Measurements from ENCODE around the gene EP300.
A peak's percentile ranks its signal among the peaks of the same experiment; 100 is the strongest.
"Not testable (repeated sequence)": the region's sequence is repeated elsewhere in the genome, so short reads cannot be mapped to it uniquely, and the experiment has no call there.

The EP300 gene

DNA sequence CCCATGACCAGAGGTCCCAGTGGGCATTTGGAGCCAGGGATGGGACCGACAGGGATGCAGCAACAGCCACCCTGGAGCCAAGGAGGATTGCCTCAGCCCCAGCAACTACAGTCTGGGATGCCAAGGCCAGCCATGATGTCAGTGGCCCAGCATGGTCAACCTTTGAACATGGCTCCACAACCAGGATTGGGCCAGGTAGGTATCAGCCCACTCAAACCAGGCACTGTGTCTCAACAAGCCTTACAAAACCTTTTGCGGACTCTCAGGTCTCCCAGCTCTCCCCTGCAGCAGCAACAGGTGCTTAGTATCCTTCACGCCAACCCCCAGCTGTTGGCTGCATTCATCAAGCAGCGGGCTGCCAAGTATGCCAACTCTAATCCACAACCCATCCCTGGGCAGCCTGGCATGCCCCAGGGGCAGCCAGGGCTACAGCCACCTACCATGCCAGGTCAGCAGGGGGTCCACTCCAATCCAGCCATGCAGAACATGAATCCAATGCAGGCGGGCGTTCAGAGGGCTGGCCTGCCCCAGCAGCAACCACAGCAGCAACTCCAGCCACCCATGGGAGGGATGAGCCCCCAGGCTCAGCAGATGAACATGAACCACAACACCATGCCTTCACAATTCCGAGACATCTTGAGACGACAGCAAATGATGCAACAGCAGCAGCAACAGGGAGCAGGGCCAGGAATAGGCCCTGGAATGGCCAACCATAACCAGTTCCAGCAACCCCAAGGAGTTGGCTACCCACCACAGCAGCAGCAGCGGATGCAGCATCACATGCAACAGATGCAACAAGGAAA, 85.4 kb downstream of the EP300 start:
- Histone ChIP-seq H3K36me3 (ENCODE audit: control insufficient read depth in 2 of 2, insufficient read depth in 2 of 2, low read length in 2 of 2) (peaks cover 45 to 70% of the 10 kb centered on the region in 2 donors), H3K4me3 (ENCODE audit: low read length in 2 of 2) (no peak overlapping the region), H3K9ac (ENCODE audit: low read depth in 1 of 2, low read length in 2 of 2) (no peak overlapping the region), H3K4me1 (ENCODE audit: control insufficient read depth in 2 of 2, insufficient read depth in 2 of 2, low read length in 2 of 2) (peaks cover 0 to 4% of the 10 kb centered on the region in 2 donors), H3K27me3 (ENCODE audit: control insufficient read depth in 2 of 2, insufficient read depth in 2 of 2, low read length in 2 of 2) (no peaks in the 10 kb centered on the region), H3K27ac (ENCODE audit: low read depth in 2 of 2, low read length in 2 of 2) (no peak overlapping the region), H3K9me3 (ENCODE audit: control insufficient read depth in 2 of 2, low read length in 2 of 2) (no peaks in the 10 kb centered on the region)

DNA sequence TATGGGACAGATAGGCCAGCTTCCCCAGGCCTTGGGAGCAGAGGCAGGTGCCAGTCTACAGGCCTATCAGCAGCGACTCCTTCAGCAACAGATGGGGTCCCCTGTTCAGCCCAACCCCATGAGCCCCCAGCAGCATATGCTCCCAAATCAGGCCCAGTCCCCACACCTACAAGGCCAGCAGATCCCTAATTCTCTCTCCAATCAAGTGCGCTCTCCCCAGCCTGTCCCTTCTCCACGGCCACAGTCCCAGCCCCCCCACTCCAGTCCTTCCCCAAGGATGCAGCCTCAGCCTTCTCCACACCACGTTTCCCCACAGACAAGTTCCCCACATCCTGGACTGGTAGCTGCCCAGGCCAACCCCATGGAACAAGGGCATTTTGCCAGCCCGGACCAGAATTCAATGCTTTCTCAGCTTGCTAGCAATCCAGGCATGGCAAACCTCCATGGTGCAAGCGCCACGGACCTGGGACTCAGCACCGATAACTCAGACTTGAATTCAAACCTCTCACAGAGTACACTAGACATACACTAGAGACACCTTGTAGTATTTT, 86.1 kb downstream of the EP300 start:
- H3K9me3 ChIP-seq (ENCODE audit: control insufficient read depth in 2 of 2, low read length in 2 of 2): no peaks in the 10 kb centered on the region
- H3K36me3 ChIP-seq (ENCODE audit: control insufficient read depth in 2 of 2, insufficient read depth in 2 of 2, low read length in 2 of 2): peaks cover 39 to 63% of the 10 kb centered on the region in 2 donors
- H3K27me3 ChIP-seq (ENCODE audit: control insufficient read depth in 2 of 2, insufficient read depth in 2 of 2, low read length in 2 of 2): no peaks in the 10 kb centered on the region
- peaks cover 0 to 4% of the 10 kb centered on the region in 2 donors for H3K4me1 ChIP-seq (ENCODE audit: control insufficient read depth in 2 of 2, insufficient read depth in 2 of 2, low read length in 2 of 2)
- no peak overlapping the region for H3K9ac ChIP-seq (ENCODE audit: low read depth in 1 of 2, low read length in 2 of 2)
- no peak overlapping the region for H3K4me3 ChIP-seq (ENCODE audit: low read length in 2 of 2)
- H3K27ac ChIP-seq (ENCODE audit: low read depth in 2 of 2, low read length in 2 of 2): no peak overlapping the region

DNA sequence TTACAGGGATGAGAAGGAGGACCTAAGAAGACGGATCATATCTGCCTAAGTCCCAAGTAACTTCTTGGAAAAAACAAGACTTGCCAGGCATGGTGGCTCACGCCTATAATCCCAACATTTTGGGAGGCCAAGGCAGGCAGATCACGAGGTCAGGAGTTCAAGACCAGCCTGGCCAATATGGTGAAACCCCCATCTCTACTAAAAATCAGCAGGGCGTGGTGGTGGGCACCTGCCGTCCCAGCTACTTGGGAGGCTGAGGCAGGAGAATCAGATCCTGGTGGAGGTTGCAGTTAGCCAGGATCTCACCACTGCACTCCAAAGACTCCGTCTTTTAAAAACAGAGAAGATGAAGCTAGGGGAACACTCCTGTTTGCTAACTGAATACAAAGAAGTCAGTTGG, 88.0 kb downstream of the EP300 start:
- H3K4me3 ChIP-seq (ENCODE audit: low read length in 2 of 2); H3K9me3 ChIP-seq (ENCODE audit: control insufficient read depth in 2 of 2, low read length in 2 of 2); H3K9ac ChIP-seq (ENCODE audit: low read depth in 1 of 2, low read length in 2 of 2); H3K27ac ChIP-seq (ENCODE audit: low read depth in 2 of 2, low read length in 2 of 2); H3K27me3 ChIP-seq (ENCODE audit: control insufficient read depth in 2 of 2, insufficient read depth in 2 of 2, low read length in 2 of 2); H3K4me1 ChIP-seq (ENCODE audit: control insufficient read depth in 2 of 2, insufficient read depth in 2 of 2, low read length in 2 of 2): not testable (repeated sequence)
- peaks cover 33 to 44% of the 10 kb centered on the region in 2 donors for H3K36me3 ChIP-seq (ENCODE audit: control insufficient read depth in 2 of 2, insufficient read depth in 2 of 2, low read length in 2 of 2)

DNA sequence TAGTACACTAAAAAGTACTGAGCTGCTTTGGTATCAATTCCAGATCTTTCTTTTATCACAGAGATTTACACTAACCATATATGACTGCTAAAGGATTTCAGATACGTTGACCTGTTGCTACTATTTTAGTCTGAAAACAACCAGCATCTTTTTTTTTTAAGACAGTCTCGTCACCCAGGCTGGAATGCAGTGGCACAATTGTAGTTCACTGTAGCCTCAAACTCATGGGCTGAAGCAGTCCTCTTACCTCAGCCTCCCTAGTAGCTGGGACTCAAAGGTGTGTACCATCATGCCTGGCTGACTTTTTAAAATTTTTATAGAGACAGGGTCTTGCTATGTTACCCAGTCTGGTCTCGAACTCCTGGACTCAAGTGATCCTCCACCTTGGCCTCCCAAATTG, 88.5 kb downstream of the EP300 start:
- Histone ChIP-seq H3K27ac (ENCODE audit: low read depth in 2 of 2, low read length in 2 of 2) (no peak overlapping the region), H3K4me1 (ENCODE audit: control insufficient read depth in 2 of 2, insufficient read depth in 2 of 2, low read length in 2 of 2) (peaks cover 0 to 4% of the 10 kb centered on the region in 2 donors), H3K36me3 (ENCODE audit: control insufficient read depth in 2 of 2, insufficient read depth in 2 of 2, low read length in 2 of 2) (peaks cover 30 to 38% of the 10 kb centered on the region in 2 donors), H3K27me3 (ENCODE audit: control insufficient read depth in 2 of 2, insufficient read depth in 2 of 2, low read length in 2 of 2) (no peaks in the 10 kb centered on the region), H3K4me3 (ENCODE audit: low read length in 2 of 2) (no peak overlapping the region), H3K9ac (ENCODE audit: low read depth in 1 of 2, low read length in 2 of 2) (no peak overlapping the region), H3K9me3 (ENCODE audit: control insufficient read depth in 2 of 2, low read length in 2 of 2) (no peaks in the 10 kb centered on the region)

DNA sequence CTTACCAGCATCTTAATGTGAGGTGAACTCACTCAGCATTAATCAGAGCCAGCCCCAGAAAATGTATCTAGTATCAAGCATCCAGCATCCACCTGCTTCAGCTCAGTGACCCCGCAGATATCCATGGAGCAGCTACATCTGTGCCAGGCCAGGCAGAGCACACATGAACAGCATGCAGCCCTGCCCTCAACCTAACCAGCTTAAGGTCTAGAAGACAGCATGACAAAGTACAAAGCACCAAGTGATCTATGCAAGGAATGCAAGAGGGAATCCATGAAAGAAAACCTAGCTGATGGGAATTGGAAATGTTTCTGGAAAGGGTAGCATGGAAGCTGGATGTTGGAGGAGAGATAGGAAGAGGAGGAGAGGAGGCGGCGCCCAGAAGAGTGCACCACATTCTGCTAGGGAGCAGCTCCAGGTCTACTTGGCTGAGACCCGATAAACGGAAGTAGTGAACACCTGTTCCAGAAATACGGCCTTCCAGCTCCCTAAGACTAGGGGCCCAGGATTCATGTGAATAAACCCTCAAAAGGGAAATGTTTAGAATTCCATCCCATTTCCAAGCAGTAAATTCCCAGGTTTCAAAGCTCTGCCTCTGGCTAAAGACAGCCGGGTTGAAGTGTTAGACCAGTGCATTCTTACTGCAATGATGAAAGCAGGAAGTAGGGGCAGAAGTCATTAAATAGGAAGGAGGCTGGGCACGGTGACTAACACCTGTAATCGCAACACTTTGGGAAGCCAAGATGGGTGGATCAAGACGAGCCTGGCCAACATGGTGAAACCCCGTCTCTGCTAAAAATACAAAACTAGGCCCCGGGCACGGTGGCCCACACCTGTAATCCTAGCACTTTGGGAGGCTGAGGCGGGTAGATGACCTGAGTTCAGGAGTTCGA, 89.2 kb downstream of the EP300 start:
- Histone ChIP-seq H3K4me3 (ENCODE audit: low read length in 2 of 2) (peak overlapping the region in 1 of 2 donors; percentile 31), H3K9ac (ENCODE audit: low read depth in 1 of 2, low read length in 2 of 2) (no peak overlapping the region), H3K27ac (ENCODE audit: low read depth in 2 of 2, low read length in 2 of 2) (peak overlapping the region; percentile 19), H3K9me3 (ENCODE audit: control insufficient read depth in 2 of 2, low read length in 2 of 2) (no peaks in the 10 kb centered on the region), H3K36me3 (ENCODE audit: control insufficient read depth in 2 of 2, insufficient read depth in 2 of 2, low read length in 2 of 2) (peaks cover 23 to 32% of the 10 kb centered on the region in 2 donors), H3K4me1 (ENCODE audit: control insufficient read depth in 2 of 2, insufficient read depth in 2 of 2, low read length in 2 of 2) (peaks cover 0 to 4% of the 10 kb centered on the region in 2 donors), H3K27me3 (ENCODE audit: control insufficient read depth in 2 of 2, insufficient read depth in 2 of 2, low read length in 2 of 2) (no peaks in the 10 kb centered on the region)

DNA sequence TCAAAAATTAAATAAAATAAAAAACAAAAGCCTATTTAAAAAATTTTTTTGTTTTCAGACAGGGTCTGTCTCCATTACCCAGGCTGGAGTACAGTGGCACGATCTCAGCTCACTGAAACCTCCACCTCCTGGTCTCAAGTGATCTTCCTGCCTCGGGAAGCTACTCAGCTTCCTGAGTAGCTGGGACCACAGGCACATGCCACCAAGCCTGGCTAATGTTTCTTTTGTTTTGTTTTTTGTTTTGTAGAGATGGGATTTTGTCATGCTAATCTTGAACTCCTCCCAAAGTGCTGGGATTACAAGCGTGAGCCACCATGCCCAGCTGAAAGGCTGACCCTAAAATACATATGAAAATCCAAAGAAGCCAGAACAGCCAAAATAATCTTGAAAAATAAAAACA, 92.3 kb downstream of the EP300 start:
- Histone ChIP-seq H3K27me3 (ENCODE audit: control insufficient read depth in 2 of 2, insufficient read depth in 2 of 2, low read length in 2 of 2) (no peaks in the 10 kb centered on the region), H3K27ac (ENCODE audit: low read depth in 2 of 2, low read length in 2 of 2) (no peak overlapping the region), H3K4me1 (ENCODE audit: control insufficient read depth in 2 of 2, insufficient read depth in 2 of 2, low read length in 2 of 2) (peaks cover 0 to 4% of the 10 kb centered on the region in 2 donors), H3K9ac (ENCODE audit: low read depth in 1 of 2, low read length in 2 of 2) (no peak overlapping the region), H3K4me3 (ENCODE audit: low read length in 2 of 2) (no peak overlapping the region), H3K9me3 (ENCODE audit: control insufficient read depth in 2 of 2, low read length in 2 of 2) (no peaks in the 10 kb centered on the region), H3K36me3 (ENCODE audit: control insufficient read depth in 2 of 2, insufficient read depth in 2 of 2, low read length in 2 of 2) (peaks cover 0 to 6% of the 10 kb centered on the region in 2 donors)

DNA sequence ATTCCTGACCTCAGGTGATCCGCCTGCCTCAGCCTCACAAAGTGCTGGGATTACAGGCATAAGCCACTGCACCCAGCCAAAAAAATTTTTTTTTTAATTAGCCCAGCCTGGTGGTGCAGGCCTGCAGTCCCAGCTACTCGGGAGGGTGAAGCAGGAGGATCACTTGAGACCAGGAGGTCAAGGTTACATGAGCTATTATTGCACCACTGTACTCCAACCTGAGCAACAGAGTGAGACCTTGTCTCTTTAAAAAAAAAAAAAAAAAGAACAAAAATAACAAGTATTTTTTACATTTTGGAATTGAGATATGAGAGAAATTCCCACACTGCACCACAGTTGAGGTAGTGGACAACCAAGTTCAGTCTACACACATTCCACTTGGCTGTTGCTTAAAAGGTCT, 99.1 kb downstream of the EP300 start:
- Histone ChIP-seq H3K9me3 (ENCODE audit: control insufficient read depth in 2 of 2, low read length in 2 of 2) (no peaks in the 10 kb centered on the region), H3K4me1 (ENCODE audit: control insufficient read depth in 2 of 2, insufficient read depth in 2 of 2, low read length in 2 of 2) (peaks cover 0 to under 1% of the 10 kb centered on the region in 2 donors), H3K36me3 (ENCODE audit: control insufficient read depth in 2 of 2, insufficient read depth in 2 of 2, low read length in 2 of 2) (no peaks in the 10 kb centered on the region), H3K27me3 (ENCODE audit: control insufficient read depth in 2 of 2, insufficient read depth in 2 of 2, low read length in 2 of 2) (no peaks in the 10 kb centered on the region), H3K27ac (ENCODE audit: low read depth in 2 of 2, low read length in 2 of 2) (no peak overlapping the region), H3K4me3 (ENCODE audit: low read length in 2 of 2) (no peak overlapping the region), H3K9ac (ENCODE audit: low read depth in 1 of 2, low read length in 2 of 2) (no peak overlapping the region)

DNA sequence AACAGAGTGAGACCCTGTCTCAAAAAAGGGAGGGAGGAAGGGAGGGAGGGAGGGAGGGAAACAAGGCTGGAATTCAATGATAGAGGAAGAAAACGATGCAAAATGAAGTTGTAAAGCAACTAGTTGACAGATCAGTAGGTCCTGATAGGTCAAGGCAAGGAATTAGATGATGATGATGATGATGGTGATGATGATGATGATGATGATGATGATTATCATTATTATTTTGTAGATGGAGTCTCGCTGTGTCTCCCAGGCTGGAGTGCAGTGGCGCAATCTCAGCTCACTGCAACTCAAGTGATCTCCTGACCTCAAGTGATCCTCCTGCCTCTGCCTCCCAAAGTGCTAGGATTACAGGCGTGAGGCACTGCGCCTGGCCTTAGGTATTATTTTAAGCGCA, 101.4 kb downstream of the EP300 start:
- Histone ChIP-seq H3K4me1 (ENCODE audit: control insufficient read depth in 2 of 2, insufficient read depth in 2 of 2, low read length in 2 of 2) (peaks cover 15 to 16% of the 10 kb centered on the region in 2 donors), H3K9ac (ENCODE audit: low read depth in 1 of 2, low read length in 2 of 2) (no peak overlapping the region), H3K4me3 (ENCODE audit: low read length in 2 of 2) (no peak overlapping the region), H3K27me3 (ENCODE audit: control insufficient read depth in 2 of 2, insufficient read depth in 2 of 2, low read length in 2 of 2) (no peaks in the 10 kb centered on the region), H3K27ac (ENCODE audit: low read depth in 2 of 2, low read length in 2 of 2) (no peak overlapping the region), H3K36me3 (ENCODE audit: control insufficient read depth in 2 of 2, insufficient read depth in 2 of 2, low read length in 2 of 2) (no peaks in the 10 kb centered on the region), H3K9me3 (ENCODE audit: control insufficient read depth in 2 of 2, low read length in 2 of 2) (no peaks in the 10 kb centered on the region)

DNA sequence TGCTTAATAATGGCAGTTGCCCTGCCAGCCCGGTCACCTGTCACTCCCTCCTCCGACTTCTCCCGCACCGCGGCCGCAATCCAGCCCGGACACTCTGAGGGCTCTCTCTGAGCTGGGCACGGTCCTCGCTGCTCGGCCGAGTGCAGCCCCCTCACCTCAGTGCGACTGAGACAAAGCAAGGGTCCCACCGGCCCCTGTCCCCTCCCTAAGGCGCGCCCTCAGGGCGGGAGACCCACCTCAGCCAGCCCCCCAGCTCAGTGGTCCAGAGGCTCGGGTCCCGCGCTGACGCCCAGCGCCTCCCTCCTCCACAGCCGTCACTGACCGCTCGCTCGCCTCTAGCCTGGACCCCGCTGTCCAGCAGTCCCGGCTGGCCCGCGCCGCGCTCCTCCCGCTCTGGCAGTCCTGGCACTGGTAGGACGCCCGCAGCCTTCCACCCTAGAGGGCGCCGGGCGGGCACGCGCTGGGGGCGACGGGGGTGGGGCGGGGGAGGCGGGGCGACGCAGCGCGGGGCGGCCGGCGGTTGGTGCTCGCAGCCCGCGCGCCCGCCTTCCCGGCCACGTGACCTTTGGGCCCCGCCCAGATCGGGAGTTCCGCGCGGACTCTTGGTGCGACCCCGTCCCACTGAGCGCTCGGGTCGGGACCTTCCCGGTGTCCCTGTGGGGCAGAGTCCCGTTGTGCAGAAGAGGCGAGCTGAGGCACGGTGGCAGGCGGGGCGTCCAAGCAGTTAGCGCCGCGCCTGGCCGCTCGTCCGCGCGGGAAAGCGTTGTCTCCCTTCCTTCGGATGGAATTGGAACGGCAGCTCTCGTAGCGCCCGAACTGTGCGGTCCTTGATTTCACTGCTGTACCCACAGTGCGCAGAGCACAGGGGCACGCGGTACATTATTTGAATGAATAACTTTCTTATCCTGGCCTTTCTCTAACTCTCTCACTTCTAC, 104.9 kb downstream of the EP300 start:
- Histone ChIP-seq H3K4me1 (ENCODE audit: control insufficient read depth in 2 of 2, insufficient read depth in 2 of 2, low read length in 2 of 2) (peaks cover 15 to 16% of the 10 kb centered on the region in 2 donors), H3K27ac (ENCODE audit: low read depth in 2 of 2, low read length in 2 of 2) (peak overlapping the region; percentile 24 to 42), H3K9me3 (ENCODE audit: control insufficient read depth in 2 of 2, low read length in 2 of 2) (no peaks in the 10 kb centered on the region), H3K9ac (ENCODE audit: low read depth in 1 of 2, low read length in 2 of 2) (peak overlapping the region; percentile 56 to 71), H3K36me3 (ENCODE audit: control insufficient read depth in 2 of 2, insufficient read depth in 2 of 2, low read length in 2 of 2) (no peaks in the 10 kb centered on the region), H3K27me3 (ENCODE audit: control insufficient read depth in 2 of 2, insufficient read depth in 2 of 2, low read length in 2 of 2) (no peaks in the 10 kb centered on the region), H3K4me3 (ENCODE audit: low read length in 2 of 2) (peak overlapping the region; percentile 83 to 96)
